Measurements from ENCODE around the gene IGFBP6.

The IGFBP6 gene

DNA sequence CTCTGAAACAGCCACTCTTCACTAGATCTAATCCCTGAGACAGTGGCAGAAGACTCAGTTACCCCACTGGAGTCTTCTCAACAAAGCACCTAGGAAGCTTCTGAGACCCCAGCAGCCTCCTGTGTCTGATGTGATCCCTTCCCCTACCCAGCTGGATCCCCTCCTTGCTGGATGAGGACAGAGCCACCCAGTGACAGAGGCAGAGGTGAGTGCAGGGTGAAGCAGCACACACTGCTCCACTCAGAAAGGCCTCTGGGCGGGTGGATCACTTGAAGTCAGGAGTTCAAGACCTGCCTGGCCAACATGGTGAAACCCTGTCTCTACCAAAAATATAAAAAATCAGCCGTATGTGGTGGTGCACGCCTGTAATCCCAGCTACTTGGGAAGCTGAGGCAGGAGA is 21.0 kb upstream of the IGFBP6 start:
- no peak for TF ChIP-seq CTCF (IDR thresholded peaks at IDR 0.05; ENCODE audit: low read depth, low read length)
- no peak overlapping the region for H3K4me3 ChIP-seq (ENCODE audit: low read depth, low read length)

DNA sequence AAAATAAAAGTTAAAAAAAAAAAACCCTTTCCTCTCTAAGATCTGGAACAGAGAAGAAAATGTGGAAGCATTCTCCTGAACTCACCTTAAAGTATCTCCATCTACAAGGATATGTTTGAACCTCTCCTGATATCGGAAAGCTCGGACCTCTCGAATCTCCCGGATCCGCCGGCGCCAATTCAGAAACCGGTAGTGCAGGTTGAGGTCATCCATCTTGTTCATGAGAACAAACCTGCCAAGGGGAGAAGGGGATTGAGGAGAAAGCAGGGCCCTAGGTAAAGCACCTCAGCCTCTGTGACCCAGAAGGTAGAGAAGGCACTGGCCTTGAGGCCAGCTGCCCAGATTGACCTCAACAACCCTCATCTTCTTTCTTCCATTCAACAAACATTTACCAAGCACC is 20.4 kb upstream of the IGFBP6 start:
- no peak overlapping the region for H3K4me3 ChIP-seq (ENCODE audit: low read depth, low read length)
- no peak for TF ChIP-seq CTCF (IDR thresholded peaks at IDR 0.05; ENCODE audit: low read depth, low read length)

- H3K4me3 ChIP-seq (ENCODE audit: low read depth, low read length): peak overlapping the region; percentile 79
- no peak for TF ChIP-seq CTCF (IDR thresholded peaks at IDR 0.05; ENCODE audit: low read depth, low read length)
These were observed 18.8 kb upstream of the IGFBP6 start for GRCh38 chr12:53078425-53079225.

- no peak for TF ChIP-seq CTCF (IDR thresholded peaks at IDR 0.05; ENCODE audit: low read depth, low read length)
These were observed 18.0 kb upstream of the IGFBP6 start, which contains the start of gene SPRYD3 for GRCh38 chr12:53079226-53080117. TSS of gene SPRYD3 (minus strand) at chr12:53079390. CDS start at chr12:53079333, 57 bp downstream.

DNA sequence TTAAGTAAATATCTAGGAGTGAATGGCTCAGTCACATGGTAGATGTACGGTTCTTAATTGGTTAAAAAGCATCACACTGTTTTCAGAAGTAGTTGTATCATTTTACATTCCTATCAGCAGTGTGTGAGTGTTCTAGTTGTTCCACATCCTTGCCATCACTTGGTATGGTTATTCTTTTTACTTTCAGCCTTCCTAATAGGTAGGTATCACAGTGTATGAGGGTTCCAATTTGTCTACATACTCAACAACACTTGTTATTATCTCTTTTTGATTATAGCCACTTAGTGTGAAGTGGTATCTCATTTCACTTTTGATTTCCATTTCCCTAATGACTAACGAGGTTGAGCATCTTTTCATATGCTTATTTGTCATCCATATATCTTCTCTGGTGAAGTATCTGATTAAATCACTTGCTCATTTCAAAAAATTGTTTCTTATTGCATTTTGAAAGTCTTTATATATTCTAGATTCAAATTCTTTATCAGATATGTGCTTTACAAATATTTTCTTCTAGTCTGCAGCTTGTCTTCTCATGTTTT is 14.8 kb upstream of the IGFBP6 start:
- no peak for TF ChIP-seq CTCF (IDR thresholded peaks at IDR 0.05; ENCODE audit: low read depth, low read length)
- no peak overlapping the region for H3K4me3 ChIP-seq (ENCODE audit: low read depth, low read length)

More at GRCh38 chr12:53079226-53080117, 18.0 kb upstream of the IGFBP6 start, which contains the start of gene SPRYD3:
- H3K4me3 ChIP-seq (ENCODE audit: low read depth, low read length): peak within 1 kb of the TSS; percentile 79

GRCh38 chr12:53086361-53086760 is 11.1 kb upstream of the IGFBP6 start:
- no peak for TF ChIP-seq CTCF (IDR thresholded peaks at IDR 0.05; ENCODE audit: low read depth, low read length)
- H3K4me3 ChIP-seq (ENCODE audit: low read depth, low read length): no peak overlapping the region

All from WI38 (cell line).